Glomerular endothelial cell (primary cell): Measurements from ENCODE around the gene FCER1G. TPM values are rescaled to one million over a fixed set of nuclear protein-coding genes. Genes with fewer than 3 reads are reported as not detected.
"Not testable (repeated sequence)": the region's sequence is repeated elsewhere in the genome, so short reads cannot be mapped to it uniquely, and the experiment has no call there.

Source experiments
- DNase-seq: peaks from one replicate; pipeline ENCODE4 v3.0.0-alpha.2; 2011; ENCODE audit warnings: low read depth, low spot score; ENCODE audit errors: extremely low read depth
- total RNA-seq: library from RNA; depleted of rRNA; stranded (reverse); fragments of >200 nt; gene quantifications from 2 replicates; pipeline ENCODE4 v1.2.3, GENCODE V29; 2015

FCER1G gene
- total RNA-seq, 1 donor from 2014 or later: not detected

DNA sequence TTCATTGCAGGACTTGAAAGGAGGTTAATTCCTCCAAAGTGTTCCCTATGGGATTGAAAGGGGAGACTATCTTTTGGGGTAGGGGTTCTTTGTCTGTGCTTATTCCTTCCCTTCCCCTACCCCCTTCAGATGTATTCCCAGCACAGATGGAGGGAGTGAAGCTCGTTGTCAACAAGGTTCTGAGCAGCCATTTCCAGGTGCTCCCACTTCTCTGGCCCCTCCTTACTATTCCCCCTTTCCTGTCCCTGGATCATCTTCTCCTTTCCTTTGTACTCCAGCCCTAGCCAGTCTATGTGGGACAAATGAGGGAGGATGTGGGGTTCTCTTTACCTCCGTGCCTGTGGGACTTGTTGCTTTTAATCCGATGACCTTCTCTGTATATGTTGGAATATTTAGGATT lies 11.7 kb downstream of the FCER1G start:
- DNase-seq: no peak

DNA sequence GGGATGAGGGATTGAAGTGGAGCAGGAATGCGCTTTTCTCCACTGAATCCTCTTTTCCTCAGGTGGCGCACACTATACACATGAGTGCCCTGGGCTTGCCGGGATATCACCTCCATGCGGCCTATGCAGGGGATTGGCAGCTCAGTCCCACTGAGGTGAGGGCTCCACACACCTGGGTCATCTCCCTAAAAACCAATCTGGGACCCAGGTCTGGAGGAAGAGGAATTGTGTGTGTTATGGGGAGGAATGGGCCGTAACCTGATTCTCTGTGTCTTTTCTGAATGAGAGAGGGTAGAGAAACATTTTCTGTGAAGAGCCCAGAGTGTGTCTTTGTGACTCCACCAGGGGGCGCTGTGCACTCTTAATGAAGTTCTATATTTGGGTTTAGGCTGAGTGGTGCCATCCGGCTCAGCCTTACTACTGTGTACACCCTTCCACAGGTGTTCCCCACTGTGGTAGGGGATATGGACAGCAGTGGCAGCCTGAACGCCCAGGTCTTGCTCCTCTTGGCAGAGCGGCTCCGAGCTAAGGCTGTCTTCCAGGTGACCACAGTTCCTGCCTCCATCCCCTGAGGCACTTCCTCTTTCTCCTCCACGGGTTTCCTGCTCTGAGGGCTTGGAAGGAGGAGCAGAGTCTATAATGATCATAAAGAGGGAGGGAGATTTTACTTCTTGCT lies 12.2 kb downstream of the FCER1G start:
- peak; percentile 41 for DNase-seq

DNA sequence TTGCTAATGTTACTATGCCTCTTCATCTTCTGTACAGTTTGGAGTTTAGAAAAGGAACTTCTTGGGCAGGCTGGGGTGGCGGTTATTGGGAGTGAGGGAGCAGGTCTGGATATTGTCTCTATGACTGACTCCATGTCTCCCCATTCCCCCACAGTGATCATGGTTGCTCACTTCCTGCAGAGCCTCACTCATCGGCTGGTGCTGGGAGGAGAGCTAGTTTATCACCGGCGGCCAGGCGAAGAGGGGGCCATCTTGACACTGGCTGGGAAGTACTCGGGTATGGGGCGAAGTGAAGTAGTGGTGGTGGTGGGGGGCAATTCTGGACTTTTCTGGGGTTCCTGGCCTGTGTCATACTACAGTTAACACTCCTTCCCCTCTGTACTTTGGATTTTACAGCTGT lies 12.9 kb downstream of the FCER1G start:
- DNase-seq: no peak

DNA sequence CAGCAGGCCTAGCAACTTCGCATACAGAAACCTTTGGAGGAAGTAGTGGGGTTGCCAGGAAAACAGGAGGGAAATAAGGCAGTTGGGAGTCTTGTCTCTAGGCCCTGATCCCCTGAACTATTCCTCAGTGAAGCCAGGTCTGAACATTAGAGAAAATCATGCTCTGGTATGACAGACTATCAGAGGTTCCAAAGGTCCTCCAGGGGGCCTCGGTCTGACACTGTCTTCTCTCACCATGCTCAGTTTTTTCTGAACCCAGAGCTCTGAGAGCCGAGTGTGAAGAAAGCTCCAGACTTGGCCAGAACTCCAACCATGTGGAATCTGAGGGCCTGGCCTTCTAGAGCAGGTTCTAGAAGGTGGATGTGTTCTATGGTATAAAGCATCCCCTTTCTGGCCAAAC lies 14.8 kb downstream of the FCER1G start:
- DNase-seq: no peak

DNA sequence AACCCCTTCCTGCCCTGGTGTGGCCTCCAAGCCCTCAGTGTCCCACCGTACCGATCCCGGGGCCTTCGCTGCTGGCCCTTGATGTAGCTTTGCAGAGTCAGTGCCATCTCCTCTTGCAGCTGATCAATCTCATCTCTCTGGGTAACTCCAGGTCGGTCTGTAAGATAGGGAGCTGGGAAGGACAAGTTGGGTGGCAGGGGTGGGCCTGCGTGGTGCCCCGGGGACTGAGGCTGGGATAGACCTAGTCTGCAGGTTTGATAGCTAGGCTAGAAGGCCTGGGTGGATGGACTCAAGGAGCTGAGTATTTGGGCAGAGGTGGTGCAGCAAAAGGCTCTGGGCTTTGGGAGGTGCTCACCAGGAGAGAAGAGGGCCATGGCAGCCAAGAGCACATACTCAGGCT lies 15.7 kb downstream of the FCER1G start:
- DNase-seq: no peak

DNA sequence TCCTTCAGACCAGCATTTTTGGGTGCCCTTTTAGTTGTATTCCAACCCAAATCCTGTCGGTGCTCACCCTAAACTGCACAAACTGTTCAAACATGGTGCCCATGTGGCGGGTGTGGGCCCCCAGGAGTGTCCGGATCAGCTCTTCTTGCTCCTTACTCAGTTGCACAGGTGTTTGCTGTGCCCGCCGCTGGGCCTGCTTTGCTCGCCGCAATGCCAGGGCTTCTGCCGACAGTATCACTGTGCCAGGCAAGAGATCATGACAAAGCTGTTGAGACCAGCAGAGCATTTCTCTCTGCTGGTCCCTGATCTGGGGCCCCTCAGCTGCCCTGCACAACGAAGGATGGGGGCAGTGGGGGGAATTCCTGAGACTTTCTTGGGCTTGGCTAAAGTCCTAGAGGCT lies 18.0 kb downstream of the FCER1G start:
- DNase-seq: no peak

DNA sequence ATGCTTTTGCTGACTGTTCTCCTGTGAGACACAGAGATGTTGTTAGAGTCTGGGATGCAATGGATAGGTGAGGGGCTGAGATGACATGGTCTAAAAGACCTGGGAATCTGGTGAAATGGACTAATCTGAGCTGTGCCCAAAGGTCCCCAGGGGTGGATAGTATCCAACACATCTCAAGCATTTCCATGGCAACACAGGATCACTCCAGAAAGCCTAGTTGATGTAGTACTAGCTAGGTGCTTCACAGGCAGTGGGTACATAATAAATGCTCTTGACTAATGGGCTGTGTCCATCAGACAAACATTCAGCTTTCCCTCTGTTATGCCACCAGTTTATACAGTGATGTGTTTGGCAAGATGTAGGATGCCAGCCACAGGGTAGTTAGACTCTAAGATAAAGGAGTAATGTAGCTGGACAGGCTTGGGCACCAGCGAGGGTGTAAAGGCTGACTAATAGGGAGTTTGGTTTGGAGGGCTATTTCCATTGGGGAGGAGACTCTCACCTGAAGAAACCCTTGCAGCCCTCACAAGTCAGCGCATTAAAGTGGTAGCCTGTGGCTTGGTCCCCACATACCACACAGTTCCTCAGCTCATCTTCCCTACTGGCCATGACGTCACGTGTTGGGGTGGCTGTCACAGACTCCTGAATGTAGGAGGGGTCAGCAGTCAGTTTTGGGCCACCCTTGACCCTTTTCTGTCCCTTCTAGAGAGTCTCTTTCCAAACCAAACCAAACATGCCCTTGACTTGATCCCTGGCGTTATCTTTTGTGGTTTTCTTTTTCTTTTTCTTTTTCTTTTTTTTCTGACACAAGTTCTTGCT lies 21.1 kb downstream of the FCER1G start:
- DNase-seq: no peak

DNA sequence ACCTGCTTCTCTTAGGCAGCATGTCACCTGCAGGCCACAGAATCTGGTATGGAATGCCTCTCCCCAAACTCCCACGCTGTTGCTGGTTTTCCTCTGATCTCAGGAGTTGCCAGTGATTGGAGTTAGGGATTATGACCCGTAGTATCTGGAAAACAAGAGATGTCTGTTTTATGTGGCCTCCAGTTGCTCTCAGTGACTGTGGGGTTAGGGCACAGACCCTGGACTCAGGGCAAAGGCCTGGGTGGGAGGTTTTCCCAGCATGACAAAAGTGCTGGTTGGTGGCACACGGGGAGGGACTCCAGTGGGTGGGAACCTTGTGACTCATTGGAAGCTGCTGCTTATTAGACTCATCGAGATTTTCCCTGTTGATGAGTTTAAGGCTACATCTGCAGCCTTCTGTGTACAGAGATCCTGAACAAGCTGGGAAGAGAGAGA lies 23.0 kb downstream of the FCER1G start, which contains the start of gene NR1I3:
NR1I3 (minus strand) TSS at position 165 of the 435 bp plus-strand sequence. CDS start 1,638 bp downstream, outside the sequence.
- DNase-seq: no peak

DNA sequence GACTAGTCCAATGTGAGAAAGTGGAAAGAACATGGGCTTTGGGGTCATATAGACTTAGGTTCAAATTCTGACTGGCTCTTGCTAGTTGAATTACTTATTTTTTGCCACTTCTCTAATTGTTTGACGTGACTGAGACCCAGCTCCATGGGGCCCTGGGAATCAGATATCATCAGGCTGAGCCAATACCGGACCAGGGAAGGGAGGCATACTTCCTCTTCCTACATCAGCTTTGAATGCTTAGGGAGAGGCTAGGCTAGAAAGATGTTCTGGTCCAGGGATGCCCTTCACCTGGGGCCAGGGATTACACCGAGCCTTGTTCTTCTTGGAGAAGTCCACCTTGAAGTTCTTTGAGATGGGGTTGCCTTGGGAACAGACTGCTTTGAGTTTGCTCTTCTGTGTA lies 26.6 kb downstream of the FCER1G start:
- DNase-seq: no peak

DNA sequence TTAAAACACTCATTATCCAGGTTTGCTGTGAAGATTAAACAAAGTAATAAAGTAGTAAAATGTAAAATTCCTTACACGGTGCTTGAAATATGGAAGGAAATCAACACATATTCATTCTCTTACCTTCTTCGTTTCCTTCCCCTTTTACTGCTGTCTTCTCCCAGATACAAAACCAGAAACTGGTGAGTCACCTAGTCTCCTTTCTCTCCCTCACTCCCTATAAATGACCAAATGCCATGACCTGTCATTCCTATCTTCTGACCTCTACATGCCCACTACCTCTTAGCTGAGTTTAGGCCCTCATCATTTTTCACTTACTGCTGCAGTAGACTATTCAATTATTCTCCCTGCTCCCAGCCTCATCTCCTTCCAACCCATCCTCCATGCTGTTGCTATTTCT lies 27.2 kb downstream of the FCER1G start:
- no peak for DNase-seq

DNA sequence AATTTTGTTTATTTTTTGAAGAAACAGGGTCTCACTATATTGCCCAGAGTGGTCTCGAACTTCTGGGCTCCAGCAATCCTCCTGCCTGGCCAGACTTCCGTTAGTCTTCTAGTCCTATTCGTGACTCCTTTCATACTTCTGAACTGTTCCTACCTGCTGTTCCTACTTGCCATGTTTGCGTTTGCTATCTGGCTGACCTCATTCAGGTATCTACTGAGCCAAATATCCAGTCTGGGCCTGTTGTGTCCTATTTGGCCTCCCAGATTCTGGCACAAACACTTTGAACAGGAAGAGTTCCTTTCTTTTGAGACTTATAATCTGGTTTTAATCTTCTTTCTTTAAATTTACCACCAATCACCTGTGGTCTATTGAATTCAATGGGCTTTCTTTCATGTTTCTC lies 29.8 kb downstream of the FCER1G start:
- DNase-seq: no peak

DNA sequence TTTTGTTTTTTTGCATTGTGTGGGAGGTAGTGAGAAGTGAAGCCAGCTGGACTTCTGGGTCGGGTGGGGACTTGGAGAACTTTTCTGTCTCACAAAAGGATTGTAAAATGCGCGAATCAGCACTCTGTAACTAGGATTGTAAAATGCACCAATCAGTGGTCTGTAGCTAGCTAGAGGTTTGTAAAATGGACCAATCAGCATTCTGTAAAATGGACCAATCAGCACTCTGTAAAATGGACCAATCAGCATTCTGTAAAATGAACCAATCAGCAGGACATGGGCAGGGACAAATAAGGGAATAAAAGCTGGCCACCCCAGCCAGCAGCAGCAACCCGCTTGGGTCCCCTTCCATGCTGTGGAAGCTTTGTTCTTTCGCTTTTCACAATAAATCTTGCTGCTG lies 35.0 kb downstream of the FCER1G start:
- DNase-seq: not testable (repeated sequence)

DNA sequence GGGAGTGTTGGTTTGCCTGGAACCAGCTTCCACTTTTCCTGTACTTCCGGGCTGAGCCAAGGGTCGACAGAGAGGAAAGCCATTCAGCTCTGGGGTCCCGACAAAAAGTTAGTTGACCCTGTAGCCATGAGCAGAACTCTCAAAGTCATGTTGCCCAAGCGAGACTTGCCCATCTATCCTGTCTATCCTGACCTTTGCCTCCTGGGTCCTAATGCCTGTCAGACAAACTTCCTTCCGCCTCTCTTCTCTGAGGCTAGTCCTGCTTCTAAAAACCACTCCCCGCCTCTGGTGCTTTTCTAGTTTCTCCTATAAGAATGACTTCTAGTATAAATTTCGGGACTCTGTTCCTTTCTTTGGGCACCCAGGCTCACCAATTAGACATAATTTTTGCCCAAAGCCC lies 35.7 kb downstream of the FCER1G start:
- no peak for DNase-seq

DNA sequence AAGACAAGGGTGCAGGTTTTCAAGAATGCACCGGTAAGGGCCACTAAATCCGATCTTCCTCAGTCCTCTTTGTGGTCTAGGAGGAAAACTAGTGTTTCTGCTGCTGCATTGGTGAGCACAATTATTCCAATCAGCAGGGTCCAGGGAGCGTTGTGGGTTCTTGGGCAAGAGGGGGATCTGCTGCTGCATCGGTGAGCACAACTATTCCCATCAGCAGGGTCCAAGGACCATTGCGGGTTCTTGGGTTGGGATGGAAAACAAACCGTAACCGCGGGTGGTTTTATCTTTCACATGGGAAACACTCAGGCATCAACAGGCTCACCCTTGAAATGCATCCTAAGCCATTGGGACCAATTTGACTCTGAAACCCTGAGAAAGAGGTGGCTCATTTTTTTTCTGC lies 36.5 kb downstream of the FCER1G start:
- no peak for DNase-seq

DNA sequence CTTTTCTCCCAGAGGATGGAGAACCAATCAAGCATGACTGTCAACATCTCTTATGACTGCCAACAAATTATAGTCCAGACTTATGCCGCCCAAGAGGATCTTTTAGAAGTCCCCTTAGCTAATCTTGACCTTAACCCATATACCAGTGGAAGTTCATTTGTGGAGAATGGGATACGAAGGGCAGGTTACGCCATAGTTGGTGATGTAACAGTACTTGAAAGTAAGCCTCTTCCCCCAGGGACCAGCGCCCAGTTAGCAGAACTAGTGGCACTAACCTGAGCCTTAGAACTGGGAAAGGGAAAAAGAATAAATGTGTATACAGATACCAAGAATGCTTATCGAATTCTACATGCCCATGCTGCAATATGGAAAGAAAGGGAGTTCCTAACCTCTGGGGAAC lies 40.2 kb downstream of the FCER1G start:
- DNase-seq: not testable (repeated sequence)

DNA sequence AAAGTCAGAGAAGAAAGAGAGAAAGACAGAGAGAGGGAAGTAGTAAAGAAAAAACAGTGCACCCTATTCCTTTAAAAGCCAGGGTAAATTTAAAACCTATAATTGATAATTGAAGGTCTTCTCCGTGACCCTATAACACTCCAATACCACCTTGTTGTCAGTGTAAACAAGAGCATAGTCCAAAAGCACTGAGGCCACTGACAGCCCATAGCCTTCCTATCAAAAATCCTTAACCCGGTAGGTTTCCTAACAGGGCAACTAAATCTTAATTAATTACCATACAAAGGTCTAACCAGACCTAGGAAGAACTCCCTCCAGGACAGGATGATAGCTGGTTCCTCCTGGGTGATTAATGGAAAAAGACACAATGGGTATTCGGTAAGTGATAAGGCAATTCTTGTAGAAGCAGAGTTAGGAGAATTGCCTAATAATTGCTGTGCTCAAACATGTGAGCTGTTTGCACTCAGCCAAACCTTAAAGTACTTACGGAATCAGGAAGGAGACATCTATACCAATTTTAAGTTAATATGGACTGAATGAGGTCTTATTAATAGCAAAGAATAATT lies 40.9 kb downstream of the FCER1G start:
- not testable (repeated sequence) for DNase-seq

DNA sequence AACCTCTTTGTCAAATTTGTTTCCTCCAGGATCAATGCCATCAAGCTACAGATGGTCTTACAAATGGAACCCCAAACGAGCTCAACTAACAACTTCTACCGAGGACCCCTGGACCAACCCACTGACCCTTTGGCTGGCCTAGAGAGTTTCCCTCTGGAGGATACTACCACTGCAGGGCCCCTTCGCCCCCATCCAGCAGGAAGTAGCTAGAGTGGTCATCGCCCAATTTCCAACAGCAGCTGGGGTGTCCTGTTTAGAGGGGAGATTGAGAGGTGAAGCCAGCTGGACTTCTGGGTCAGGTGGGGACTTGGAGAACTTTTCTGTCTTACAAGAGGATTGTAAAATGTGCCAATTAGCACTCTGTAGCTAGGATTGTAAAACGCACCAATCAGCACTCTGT lies 42.0 kb downstream of the FCER1G start:
- DNase-seq: not testable (repeated sequence)

DNA sequence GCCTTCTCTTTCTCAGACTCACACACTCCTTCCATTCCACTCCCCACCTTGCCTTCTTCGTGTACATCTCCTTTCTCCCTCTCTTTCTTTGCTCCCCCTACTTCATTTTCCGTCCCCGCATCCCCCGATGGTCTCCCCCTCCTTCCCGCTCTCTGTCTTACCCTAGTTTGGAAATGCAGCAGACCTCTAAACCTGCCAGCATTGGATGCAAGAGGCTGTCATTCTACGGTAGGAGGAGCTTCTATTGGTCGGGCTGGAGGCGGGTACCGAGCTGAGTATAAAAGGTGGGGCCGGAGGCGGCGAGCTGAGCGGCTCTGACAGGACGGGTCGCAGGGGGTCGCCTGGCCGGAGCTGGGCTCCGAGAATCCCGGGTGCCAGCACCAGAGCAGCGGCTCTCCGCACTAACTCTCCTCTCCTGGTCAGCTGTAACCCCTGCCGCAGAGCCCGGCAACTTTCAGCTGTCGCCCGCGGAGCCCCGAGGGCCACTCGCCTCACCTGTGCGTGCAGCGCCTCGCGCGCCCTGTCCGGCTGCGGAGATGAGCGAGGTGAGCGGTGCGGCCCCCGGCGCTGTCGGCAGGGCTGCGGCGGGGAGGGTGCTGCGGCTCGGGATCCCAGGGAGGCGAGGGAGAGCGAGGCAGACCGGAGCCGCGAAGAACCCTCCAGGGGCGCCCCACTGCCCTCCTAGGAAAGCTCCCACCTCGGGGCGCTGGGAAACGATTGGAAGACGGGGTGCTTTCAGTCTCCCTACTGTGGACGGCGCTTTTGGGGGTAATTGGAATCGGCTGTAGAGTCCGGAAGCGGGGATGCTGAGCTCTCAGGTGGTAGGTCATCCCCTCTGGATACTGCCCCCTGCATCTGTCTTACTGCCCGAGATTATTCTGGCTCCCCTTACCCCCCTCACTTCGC lies 43.6 kb downstream of the FCER1G start, which contains the start of gene PCP4L1:
PCP4L1 (plus strand) TSS at position 307 of the 906 bp plus-strand sequence; CDS start at position 537, 230 bp downstream.
- peak; percentile 5 for DNase-seq

DNA sequence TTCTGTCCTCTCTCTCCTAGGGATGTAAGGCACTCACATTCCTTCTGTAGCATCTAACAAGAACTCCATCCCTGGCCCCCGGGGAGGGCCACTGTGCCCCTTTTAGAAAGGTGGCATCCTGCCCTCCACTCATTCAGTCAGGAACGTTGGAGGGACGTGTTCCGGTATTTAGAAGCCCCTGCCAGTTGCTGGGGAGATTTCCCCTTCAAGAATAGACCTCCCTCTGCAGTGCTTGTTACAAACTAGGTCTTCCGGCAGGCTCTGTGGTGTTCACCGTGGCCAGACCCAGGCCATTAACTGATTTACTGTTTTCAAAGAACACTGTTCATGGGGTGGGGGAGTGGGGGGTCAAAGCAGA lies 44.2 kb downstream of the FCER1G start:
- DNase-seq: no peak

DNA sequence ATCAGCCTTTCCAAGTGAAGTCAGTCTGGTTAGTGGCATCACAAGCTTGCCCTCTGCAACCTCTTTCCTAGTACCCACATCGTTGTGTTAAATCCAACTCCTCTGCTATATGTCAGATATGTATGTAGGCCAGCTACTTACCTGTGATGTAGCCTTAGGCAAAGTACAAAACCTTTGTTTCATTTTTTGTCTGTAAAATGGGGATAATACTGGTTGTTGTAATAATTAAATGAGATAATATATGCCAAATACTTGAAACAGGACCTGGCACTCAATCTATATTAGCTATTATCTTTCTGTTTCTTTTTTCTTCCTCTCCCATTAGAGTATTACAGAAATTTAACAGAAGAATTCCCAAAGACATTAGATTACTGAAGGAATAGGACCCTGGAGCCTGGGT lies 44.7 kb downstream of the FCER1G start:
- no peak for DNase-seq
